ENCODE results near the gene GGACT. TPM values are rescaled to one million over a fixed set of nuclear protein-coding genes. Genes with fewer than 3 reads are reported as not detected.

GGACT gene
- total and polyA plus RNA-seq, 2 donors from 2014 or later: 9.3 to 15.6 TPM

DNA sequence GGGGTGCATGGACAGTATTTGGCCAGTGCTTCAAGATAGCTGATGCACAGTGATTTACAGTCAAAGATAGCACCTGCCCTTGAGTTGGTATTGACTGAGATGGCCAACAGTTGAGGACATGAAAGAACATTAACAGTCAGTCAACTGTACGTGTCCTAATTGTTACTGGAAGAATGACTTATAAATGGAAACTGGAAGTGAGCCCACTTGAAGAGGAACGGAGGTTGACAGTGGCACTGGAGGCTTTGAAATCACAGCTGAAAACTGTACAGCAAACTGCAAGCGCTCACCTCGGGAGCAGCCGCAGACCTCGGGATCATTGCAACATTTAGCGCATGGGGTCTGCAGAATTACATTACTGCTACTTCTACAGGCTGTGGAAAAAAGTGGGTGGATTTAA is 77.1 kb downstream of the GGACT start:
- no peak overlapping the region for H3K4me3 ChIP-seq (ENCODE audit: low read length in 3 of 3)
- peaks cover 0 to 4% (median 0%) of the 10 kb centered on the region in 3 donors for H3K36me3 ChIP-seq (ENCODE audit: control insufficient read depth in 2 of 3, insufficient read depth in 3 of 3, low read length in 3 of 3)
- no peaks in the 10 kb centered on the region for H3K9me3 ChIP-seq (ENCODE audit: control insufficient read depth in 2 of 3, insufficient read depth in 1 of 3, low read length in 3 of 3)
- no peaks in the 10 kb centered on the region for H3K27me3 ChIP-seq (ENCODE audit: control insufficient read depth, insufficient read depth, low read length)
- H3K27ac ChIP-seq (ENCODE audit: low read depth in 2 of 2, low read length in 2 of 2): no peak overlapping the region
- no peak overlapping the region for H3K9ac ChIP-seq (ENCODE audit: low read length in 3 of 3)
- FAIRE-seq (no peak), DNase-seq (no peak)
- intact Hi-C loops (cut with DNase I): no loop called here
- H3K4me1 ChIP-seq (ENCODE audit: control insufficient read depth in 2 of 3, insufficient read depth in 2 of 3, low read depth in 1 of 3, low read length in 3 of 3): peaks cover 0 to 1% (median 0%) of the 10 kb centered on the region in 3 donors
- TF ChIP-seq, protein P1, sequence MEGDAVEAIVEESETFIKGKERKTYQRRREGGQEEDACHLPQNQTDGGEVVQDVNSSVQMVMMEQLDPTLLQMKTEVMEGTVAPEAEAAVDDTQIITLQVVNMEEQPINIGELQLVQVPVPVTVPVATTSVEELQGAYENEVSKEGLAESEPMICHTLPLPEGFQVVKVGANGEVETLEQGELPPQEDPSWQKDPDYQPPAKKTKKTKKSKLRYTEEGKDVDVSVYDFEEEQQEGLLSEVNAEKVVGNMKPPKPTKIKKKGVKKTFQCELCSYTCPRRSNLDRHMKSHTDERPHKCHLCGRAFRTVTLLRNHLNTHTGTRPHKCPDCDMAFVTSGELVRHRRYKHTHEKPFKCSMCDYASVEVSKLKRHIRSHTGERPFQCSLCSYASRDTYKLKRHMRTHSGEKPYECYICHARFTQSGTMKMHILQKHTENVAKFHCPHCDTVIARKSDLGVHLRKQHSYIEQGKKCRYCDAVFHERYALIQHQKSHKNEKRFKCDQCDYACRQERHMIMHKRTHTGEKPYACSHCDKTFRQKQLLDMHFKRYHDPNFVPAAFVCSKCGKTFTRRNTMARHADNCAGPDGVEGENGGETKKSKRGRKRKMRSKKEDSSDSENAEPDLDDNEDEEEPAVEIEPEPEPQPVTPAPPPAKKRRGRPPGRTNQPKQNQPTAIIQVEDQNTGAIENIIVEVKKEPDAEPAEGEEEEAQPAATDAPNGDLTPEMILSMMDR (IDR thresholded peaks at IDR 0.05; ENCODE audit: borderline replicate concordance, extremely low read depth, insufficient read depth): no peak

DNA sequence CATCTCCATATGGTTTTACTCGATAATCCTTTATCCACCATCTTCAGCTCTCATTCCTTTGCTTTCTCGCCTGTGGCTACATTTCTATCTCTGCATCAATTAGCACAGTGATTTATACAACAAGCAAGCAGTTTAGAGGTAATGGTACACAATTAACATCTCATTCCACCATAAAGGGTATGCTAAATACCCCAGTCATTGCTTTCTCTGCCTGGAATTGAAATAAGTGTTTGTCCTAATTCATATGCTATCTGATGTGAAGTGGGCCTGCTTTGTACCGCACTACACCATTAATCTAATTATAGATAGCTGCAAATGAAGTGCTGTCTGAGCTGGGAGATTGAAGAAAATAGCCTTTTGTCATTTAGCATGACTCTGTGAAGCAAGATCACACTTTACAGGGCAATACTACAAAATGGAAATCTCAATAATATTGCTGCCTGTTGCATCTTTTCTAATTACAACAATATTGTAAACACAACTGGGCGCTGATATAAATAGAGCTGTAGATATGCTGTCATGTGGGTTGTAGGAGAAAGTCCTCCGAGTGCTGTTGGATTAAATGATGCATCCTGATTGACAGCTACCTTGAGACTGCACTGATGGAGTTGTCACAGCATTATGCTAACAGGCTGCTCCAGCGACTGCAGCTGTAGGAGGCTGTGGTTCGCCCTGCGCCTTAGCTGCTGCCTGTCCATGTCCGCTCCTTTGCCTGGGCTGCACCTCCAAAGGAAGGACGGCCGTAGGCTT is 78.2 kb downstream of the GGACT start:
- FAIRE-seq (no peak), DNase-seq (no peak)

DNA sequence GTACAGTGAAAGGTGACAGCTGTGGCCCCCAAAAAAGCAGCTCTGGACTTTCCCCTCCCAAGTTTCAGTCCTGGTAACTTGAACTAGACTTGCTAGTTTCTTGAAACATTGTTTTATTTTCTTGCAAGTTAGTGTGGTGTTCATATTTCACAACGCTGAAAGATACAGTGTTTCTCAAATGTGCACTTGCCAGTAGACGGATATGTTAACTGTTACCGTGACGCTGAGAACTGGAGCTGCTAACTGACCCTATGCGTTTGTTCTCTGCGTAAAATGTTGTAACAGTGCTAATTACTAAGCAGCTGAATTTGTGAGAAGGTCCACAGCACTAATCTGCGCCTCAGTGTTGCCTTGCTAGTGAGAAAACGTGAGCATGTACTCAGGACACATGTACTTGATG is 79.6 kb downstream of the GGACT start:
- Histone ChIP-seq H3K9ac (ENCODE audit: low read length in 3 of 3) (no peak overlapping the region), H3K27me3 (ENCODE audit: control insufficient read depth, insufficient read depth, low read length) (no peaks in the 10 kb centered on the region), H3K27ac (ENCODE audit: low read depth in 2 of 2, low read length in 2 of 2) (no peak overlapping the region), H3K9me3 (ENCODE audit: control insufficient read depth in 2 of 3, insufficient read depth in 1 of 3, low read length in 3 of 3) (no peaks in the 10 kb centered on the region), H3K4me1 (ENCODE audit: control insufficient read depth in 2 of 3, insufficient read depth in 2 of 3, low read depth in 1 of 3, low read length in 3 of 3) (no peaks in the 10 kb centered on the region), H3K36me3 (ENCODE audit: control insufficient read depth in 2 of 3, insufficient read depth in 3 of 3, low read length in 3 of 3) (no peaks in the 10 kb centered on the region), H3K4me3 (ENCODE audit: low read length in 3 of 3) (no peak overlapping the region)
- FAIRE-seq (no peak), DNase-seq (peak in 2 of 5 donors; percentile 43 to 60)
- TF ChIP-seq, protein P1 (IDR thresholded peaks at IDR 0.05; ENCODE audit: borderline replicate concordance, extremely low read depth, insufficient read depth): no peak
- intact Hi-C loops (cut with DNase I): no loop called here

More for the DNA sequence above, 78.2 kb downstream of the GGACT start:
- intact Hi-C loops (cut with DNase I): no loop called here
- Histone ChIP-seq H3K27me3 (ENCODE audit: control insufficient read depth, insufficient read depth, low read length) (no peaks in the 10 kb centered on the region), H3K4me3 (ENCODE audit: low read length in 3 of 3) (no peak overlapping the region), H3K4me1 (ENCODE audit: control insufficient read depth in 2 of 3, insufficient read depth in 2 of 3, low read depth in 1 of 3, low read length in 3 of 3) (no peaks in the 10 kb centered on the region), H3K27ac (ENCODE audit: low read depth in 2 of 2, low read length in 2 of 2) (no peak overlapping the region), H3K36me3 (ENCODE audit: control insufficient read depth in 2 of 3, insufficient read depth in 3 of 3, low read length in 3 of 3) (no peaks in the 10 kb centered on the region), H3K9ac (ENCODE audit: low read length in 3 of 3) (no peak overlapping the region), H3K9me3 (ENCODE audit: control insufficient read depth in 2 of 3, insufficient read depth in 1 of 3, low read length in 3 of 3) (no peaks in the 10 kb centered on the region)
- TF ChIP-seq, protein P1 (IDR thresholded peaks at IDR 0.05; ENCODE audit: borderline replicate concordance, extremely low read depth, insufficient read depth): no peak
